ENCODE results near the gene MAFF. TPM values are rescaled to one million over a fixed set of nuclear protein-coding genes. Genes with fewer than 3 reads are reported as not detected.

MAFF gene
- total RNA-seq, 4 donors from 2014 or later, result 13.1 to 111 (median 24.6) TPM

- peak overlapping the region; percentile 97 to 100 (median 99) for H3K27ac ChIP-seq
- TF ChIP-seq POLR2A (IDR thresholded peaks at IDR 0.05) (no peak), CTCF (IDR thresholded peaks at IDR 0.05) (no peak)
- peak overlapping the region in 1 of 3 donors; percentile 85 for H3K4me3 ChIP-seq (replicated peaks in 1 of 3)
- no peaks in the 10 kb centered on the region for H3K27me3 ChIP-seq
- DNase-seq, result no peak
- 25 to 27% methylated on average over 8 of the region's 8 CpGs for WGBS, 2 donors
- H3K36me3 ChIP-seq, result no peaks in the 10 kb centered on the region
- no peaks in the 10 kb centered on the region for H3K9me3 ChIP-seq
- peaks cover 10 to 30% of the 10 kb centered on the region in 2 donors for H3K4me1 ChIP-seq
- intact Hi-C loops (cut with DNase I), result loop anchor here (5.0 kb wide), 1 partner anchor 116 kb away; the partner anchor contains the start of gene CSNK1E
These were observed 453 bp upstream of the MAFF start for GRCh38 chr22:38201371-38201710.

GRCh38 chr22:38202437-38203089, 769 bp downstream of the MAFF start:
- TF ChIP-seq POLR2A (IDR thresholded peaks at IDR 0.05) (no peak), CTCF (IDR thresholded peaks at IDR 0.05) (peak in 2 of 6 experiments; percentile 9 to 18)
- Histone ChIP-seq H3K4me3 (replicated peaks in 1 of 3) (peak overlapping the region; percentile 42 to 91 (median 85)), H3K27ac (peak overlapping the region; percentile 97 to 100 (median 99)), H3K36me3 (no peaks in the 10 kb centered on the region), H3K27me3 (no peaks in the 10 kb centered on the region), H3K4me1 (peaks cover 10 to 25% of the 10 kb centered on the region in 2 donors), H3K9me3 (no peaks in the 10 kb centered on the region)
- 1% methylated on average over 21 to 28 of the region's 74 CpGs for WGBS, 2 donors
- intact Hi-C loops (cut with DNase I), result loop anchor here (5.0 kb wide), 1 partner anchor 115 kb away; the partner anchor contains the start of gene CSNK1E
- peak; percentile 85 to 86 for DNase-seq

- Histone ChIP-seq H3K36me3 (no peaks in the 10 kb centered on the region), H3K4me1 (peaks cover 10 to 25% of the 10 kb centered on the region in 2 donors), H3K9me3 (no peaks in the 10 kb centered on the region), H3K4me3 (replicated peaks in 1 of 3) (peak overlapping the region; percentile 42 to 91 (median 85)), H3K27ac (peak overlapping the region; percentile 97 to 100 (median 99)), H3K27me3 (no peaks in the 10 kb centered on the region)
- 7% methylated on average over 9 to 13 of the region's 19 CpGs for WGBS, 2 donors
- TF ChIP-seq POLR2A (IDR thresholded peaks at IDR 0.05) (peak; percentile 24 to 57), CTCF (IDR thresholded peaks at IDR 0.05) (no peak)
- peak; percentile 83 to 87 for DNase-seq
- intact Hi-C loops (cut with DNase I), result loop anchor here (5.0 kb wide), 1 partner anchor 114 kb away; the partner anchor contains the start of gene CSNK1E
These were observed 1.5 kb downstream of the MAFF start for GRCh38 chr22:38203090-38203810.

- Histone ChIP-seq H3K4me3 (replicated peaks in 1 of 3) (peak overlapping the region in 1 of 3 donors; percentile 85), H3K36me3 (no peaks in the 10 kb centered on the region), H3K9me3 (no peaks in the 10 kb centered on the region), H3K27ac (peak overlapping the region; percentile 97 to 100 (median 99)), H3K27me3 (no peaks in the 10 kb centered on the region), H3K4me1 (peaks cover 10 to 25% of the 10 kb centered on the region in 2 donors)
- no peak for DNase-seq
- WGBS, 2 donors, result 89% methylated on average over 3 of the region's 3 CpGs
- TF ChIP-seq POLR2A (IDR thresholded peaks at IDR 0.05), result no peak
- no peak for TF ChIP-seq CTCF (IDR thresholded peaks at IDR 0.05)
- intact Hi-C loops (cut with DNase I), result loop anchor here (5.0 kb wide), 1 partner anchor 113 kb away; the partner anchor contains the start of gene CSNK1E
These were observed 2.2 kb downstream of the MAFF start for GRCh38 chr22:38203855-38204514.

All from thyroid gland (tissue), 4 donors.